Measurements from ENCODE around the gene FTL.
A peak's percentile ranks its signal among the peaks of the same experiment; 100 is the strongest.

The FTL gene

DNA sequence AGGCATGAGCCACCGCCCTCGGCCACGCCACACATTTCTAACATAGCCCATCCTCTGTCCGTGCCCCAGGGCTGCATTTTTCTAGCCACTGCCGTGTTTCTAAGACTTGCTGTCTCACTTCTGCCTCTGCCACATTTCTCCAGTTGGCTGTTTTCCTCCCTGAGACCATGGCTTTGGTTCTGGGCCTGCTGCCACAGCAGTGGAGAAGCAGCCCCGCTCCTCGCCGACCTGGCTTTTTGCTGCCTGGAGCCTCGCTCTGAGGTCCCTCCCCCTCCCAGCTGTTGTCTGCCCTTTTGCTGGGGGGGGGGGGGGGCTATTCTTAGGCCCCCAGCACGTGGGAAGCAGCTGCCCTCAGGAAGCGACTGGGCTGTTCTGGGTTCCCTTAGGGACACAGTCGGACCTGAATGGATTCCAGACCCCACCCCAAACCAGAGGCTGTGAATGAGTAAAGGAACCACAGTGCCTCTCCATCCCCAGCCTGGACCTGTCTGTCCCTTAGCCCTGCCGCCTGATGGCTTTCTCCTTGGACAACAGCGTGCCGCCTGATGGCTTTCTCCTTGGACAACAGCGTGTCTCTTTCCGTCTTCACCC, 24.7 kb downstream of the FTL start:
- Histone ChIP-seq H3K27ac (ENCODE audit: low read length) (no peak overlapping the region), H3K27me3 (ENCODE audit: control insufficient read depth, insufficient read depth, low read length) (no peaks in the 10 kb centered on the region), H3K4me3 (ENCODE audit: low read length) (no peak overlapping the region), H3K9ac (ENCODE audit: low read length) (no peak overlapping the region), H3K36me3 (ENCODE audit: control insufficient read depth, low read depth, low read length) (peaks cover 10% of the 10 kb centered on the region), H3K4me1 (ENCODE audit: control insufficient read depth, low read depth, low read length) (no peaks in the 10 kb centered on the region), H3K9me3 (ENCODE audit: control insufficient read depth, low read depth, low read length) (no peaks in the 10 kb centered on the region)

DNA sequence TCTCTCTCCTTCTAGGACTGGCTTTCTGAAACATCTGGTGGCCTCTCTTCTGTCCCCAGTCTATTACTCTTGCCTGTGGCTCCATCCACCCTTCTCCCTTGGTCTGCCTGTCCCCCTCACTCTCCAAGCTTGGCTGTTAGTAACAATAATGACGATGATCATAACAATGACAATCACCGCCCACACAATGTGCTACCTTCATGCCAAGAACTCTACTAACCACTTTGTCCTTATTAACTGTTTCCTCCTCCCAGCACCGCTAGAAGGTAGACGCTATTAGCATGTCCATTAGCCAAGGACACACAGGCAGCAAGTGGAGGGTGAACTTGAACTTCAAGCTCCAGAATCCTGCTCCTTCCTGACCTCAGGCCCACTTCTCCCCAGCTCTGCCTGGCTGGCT, 25.3 kb downstream of the FTL start:
- Histone ChIP-seq H3K9me3 (ENCODE audit: control insufficient read depth, low read depth, low read length) (no peaks in the 10 kb centered on the region), H3K27me3 (ENCODE audit: control insufficient read depth, insufficient read depth, low read length) (no peaks in the 10 kb centered on the region), H3K9ac (ENCODE audit: low read length) (no peak overlapping the region), H3K4me3 (ENCODE audit: low read length) (no peak overlapping the region), H3K27ac (ENCODE audit: low read length) (no peak overlapping the region), H3K36me3 (ENCODE audit: control insufficient read depth, low read depth, low read length) (peaks cover 10% of the 10 kb centered on the region), H3K4me1 (ENCODE audit: control insufficient read depth, low read depth, low read length) (no peaks in the 10 kb centered on the region)

DNA sequence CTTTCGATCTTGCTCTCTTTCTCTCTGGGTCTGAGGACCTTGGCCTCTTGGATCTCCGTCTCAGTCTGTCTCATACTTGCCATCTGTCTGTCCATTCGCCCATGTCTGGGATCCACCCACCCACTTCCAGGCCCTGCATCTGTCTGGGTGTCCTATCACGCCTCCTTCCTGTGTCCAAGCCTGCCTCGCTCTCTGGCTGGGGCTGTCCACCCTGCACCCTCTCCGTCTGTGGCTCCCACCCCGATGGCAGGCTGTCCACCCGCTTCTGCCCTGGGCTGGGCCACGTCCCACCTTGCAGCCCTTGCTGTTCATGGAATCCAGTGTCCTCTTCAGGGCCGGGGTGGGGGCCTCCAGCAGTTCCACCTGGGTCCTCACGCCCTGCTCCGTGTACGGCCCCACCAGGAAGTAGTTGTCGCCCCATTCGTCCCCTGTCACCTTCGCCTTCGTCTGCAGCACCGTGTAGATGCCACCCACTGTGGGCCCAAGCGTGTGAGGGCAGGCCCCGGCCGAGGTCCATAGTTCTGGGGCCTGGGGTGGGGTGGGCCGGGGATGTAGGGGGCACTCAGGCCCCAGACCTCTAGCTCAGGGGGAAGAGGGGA, 26.0 kb downstream of the FTL start:
- Histone ChIP-seq H3K4me1 (ENCODE audit: control insufficient read depth, low read depth, low read length) (no peaks in the 10 kb centered on the region), H3K36me3 (ENCODE audit: control insufficient read depth, low read depth, low read length) (peaks cover 10% of the 10 kb centered on the region), H3K4me3 (ENCODE audit: low read length) (no peak overlapping the region), H3K27me3 (ENCODE audit: control insufficient read depth, insufficient read depth, low read length) (no peaks in the 10 kb centered on the region), H3K9ac (ENCODE audit: low read length) (no peak overlapping the region), H3K9me3 (ENCODE audit: control insufficient read depth, low read depth, low read length) (no peaks in the 10 kb centered on the region), H3K27ac (ENCODE audit: low read length) (no peak overlapping the region)

DNA sequence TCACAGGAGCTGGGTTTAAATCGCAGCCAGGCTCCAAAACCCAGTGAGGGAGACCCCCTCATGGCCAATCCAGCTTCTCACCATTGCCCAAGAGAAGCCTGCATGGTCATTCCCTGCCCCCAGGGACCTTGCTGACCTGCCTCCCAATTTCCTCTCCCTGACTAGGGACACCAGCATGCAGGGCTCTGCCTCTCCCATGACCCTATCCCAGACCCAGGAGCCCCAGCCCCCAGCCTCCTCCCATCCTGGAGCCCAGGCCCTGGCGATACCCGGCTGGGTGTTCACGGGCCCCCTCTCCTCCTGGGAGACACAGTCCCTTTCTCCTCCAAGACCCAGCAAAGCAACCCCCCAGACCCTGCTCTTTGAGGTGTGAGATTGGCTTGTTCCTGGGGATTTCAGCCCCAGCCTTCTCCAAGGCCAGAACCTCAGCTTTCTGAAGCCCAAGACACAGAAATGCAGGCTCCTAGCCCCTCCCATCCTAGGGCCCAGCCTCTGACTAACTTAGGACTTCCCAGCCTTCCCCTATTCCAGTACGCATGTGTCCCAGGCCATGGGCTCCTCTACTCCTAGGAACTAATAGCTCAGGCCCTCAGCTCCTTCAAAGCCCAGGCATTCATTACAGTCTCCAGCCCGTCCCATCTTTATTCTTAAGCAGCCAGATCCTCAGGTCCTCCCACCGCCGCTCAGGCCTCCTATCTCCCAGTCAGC, 26.9 kb downstream of the FTL start:
- no peaks in the 10 kb centered on the region for H3K9me3 ChIP-seq (ENCODE audit: control insufficient read depth, low read depth, low read length)
- H3K4me1 ChIP-seq (ENCODE audit: control insufficient read depth, low read depth, low read length): no peaks in the 10 kb centered on the region
- peak overlapping the region; percentile 25 for H3K27ac ChIP-seq (ENCODE audit: low read length)
- peaks cover 10% of the 10 kb centered on the region for H3K36me3 ChIP-seq (ENCODE audit: control insufficient read depth, low read depth, low read length)
- peak overlapping the region; percentile 85 for H3K4me3 ChIP-seq (ENCODE audit: low read length)
- peak overlapping the region; percentile 73 for H3K9ac ChIP-seq (ENCODE audit: low read length)
- no peaks in the 10 kb centered on the region for H3K27me3 ChIP-seq (ENCODE audit: control insufficient read depth, insufficient read depth, low read length)

DNA sequence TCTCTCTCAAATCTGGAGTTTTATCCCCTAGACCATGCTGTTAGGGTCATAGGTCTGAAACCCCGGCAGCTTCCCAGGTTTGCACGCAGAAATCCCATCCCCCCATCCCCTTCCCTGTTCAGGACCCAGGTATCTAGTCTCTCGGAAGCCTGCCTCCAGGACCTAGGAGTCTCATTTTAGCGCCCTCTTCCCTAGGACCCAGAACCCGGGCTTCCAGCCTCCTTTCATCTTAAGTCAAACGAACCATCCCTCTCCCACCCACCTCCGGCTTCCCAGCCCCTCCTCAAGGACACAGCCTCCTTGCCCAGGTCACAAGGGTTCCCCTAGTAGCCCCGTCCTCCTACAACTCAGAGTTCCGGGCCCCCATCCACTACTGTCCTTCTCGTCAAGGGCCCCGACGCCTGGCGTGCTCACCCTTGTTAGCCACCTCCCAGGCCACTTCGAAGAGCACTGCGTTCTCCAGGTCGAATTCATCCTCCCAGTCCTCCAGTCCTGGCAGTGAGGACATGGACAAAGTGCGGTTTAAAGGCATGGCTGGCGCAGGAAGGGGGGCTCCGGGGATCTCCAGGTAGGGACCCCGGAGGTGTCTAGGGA, 27.6 kb downstream of the FTL start:
- Histone ChIP-seq H3K4me1 (ENCODE audit: control insufficient read depth, low read depth, low read length) (no peaks in the 10 kb centered on the region), H3K36me3 (ENCODE audit: control insufficient read depth, low read depth, low read length) (peaks cover 10% of the 10 kb centered on the region), H3K9ac (ENCODE audit: low read length) (peak overlapping the region; percentile 73), H3K27ac (ENCODE audit: low read length) (peak overlapping the region; percentile 25), H3K27me3 (ENCODE audit: control insufficient read depth, insufficient read depth, low read length) (no peaks in the 10 kb centered on the region), H3K4me3 (ENCODE audit: low read length) (peak overlapping the region; percentile 85), H3K9me3 (ENCODE audit: control insufficient read depth, low read depth, low read length) (no peaks in the 10 kb centered on the region)

DNA sequence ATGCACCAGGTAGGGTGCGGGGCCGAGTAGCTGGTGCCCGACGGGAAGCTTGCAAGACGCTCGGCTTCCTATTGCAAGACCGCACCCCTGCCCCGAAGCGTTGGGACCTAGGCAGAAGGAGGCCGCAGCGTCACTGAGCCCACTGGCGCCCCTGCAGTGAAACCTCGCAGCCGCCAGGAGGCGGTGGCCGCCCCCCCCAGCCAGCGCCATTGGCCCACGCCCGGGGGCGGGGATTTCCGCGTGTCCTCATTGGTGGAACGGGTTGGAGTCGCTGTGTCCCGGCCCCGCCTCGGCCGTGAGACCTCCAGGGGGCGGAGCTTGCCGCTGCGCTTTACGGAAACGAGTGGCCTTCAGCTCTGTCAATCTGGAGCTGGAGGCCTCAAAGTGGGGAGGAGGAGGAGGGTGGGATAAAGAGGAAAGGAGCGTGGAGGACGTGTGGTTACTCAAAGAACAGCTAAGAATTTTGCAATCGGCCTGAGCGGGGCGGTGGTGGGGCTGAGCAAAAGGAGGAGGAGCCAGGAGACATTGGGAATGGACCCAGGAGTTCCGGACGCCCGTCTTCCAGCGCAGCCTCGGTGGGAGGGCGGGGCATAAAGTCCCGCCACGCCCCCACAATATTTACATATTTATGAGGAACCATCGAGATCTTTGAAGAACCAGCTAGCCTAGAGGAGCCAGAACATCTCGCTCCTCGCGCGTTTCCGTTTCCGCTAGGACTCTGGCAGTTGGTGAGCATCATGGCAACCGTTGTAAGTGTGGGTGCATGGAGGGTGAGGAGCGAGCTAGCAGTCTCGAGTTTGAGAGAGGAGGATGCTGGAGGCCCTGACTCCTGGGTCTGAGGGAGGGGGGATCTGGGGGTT, 28.3 kb downstream of the FTL start, which contains the start of the genes GYS1 and RUVBL2:
TSS of gene GYS1 (minus strand) at position 135 of the 860 bp plus-strand sequence. CDS start 197 bp downstream, outside the sequence.
TSS of gene RUVBL2 (plus strand) at position 713 of the 860 bp plus-strand sequence. CDS start at position 738, 25 bp downstream.
- Histone ChIP-seq H3K27me3 (ENCODE audit: control insufficient read depth, insufficient read depth, low read length) (no peaks in the 10 kb centered on the region), H3K4me1 (ENCODE audit: control insufficient read depth, low read depth, low read length) (no peaks in the 10 kb centered on the region), H3K27ac (ENCODE audit: low read length) (peak within 1 kb of the TSS; percentile 46), H3K9ac (ENCODE audit: low read length) (peak within 1 kb of the TSS; percentile 73), H3K9me3 (ENCODE audit: control insufficient read depth, low read depth, low read length) (no peaks in the 10 kb centered on the region), H3K4me3 (ENCODE audit: low read length) (peak within 1 kb of the TSS; percentile 85), H3K36me3 (ENCODE audit: control insufficient read depth, low read depth, low read length) (peaks cover 5% of the 10 kb centered on the region)

DNA sequence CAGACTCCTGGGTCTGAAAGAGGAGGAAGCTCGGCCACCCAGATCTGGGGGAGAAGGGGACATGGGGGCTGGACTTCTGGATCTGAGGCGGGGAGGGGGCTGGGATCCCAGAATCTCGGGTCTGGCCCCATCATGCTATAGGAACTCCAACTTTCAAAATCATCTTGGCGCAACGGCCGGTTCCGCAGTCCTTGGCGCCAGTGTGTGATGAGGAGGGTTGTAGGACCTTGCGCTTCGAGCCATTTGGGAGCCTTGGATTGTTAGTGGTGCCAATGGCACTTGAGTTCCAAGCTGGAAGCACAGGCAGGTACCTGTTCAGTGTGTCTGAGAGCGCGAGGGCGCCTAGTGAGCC, 28.9 kb downstream of the FTL start:
- Histone ChIP-seq H3K27ac (ENCODE audit: low read length) (peak overlapping the region; percentile 46), H3K4me1 (ENCODE audit: control insufficient read depth, low read depth, low read length) (no peaks in the 10 kb centered on the region), H3K9me3 (ENCODE audit: control insufficient read depth, low read depth, low read length) (no peaks in the 10 kb centered on the region), H3K36me3 (ENCODE audit: control insufficient read depth, low read depth, low read length) (no peaks in the 10 kb centered on the region), H3K4me3 (ENCODE audit: low read length) (peak overlapping the region; percentile 85), H3K9ac (ENCODE audit: low read length) (peak overlapping the region; percentile 66), H3K27me3 (ENCODE audit: control insufficient read depth, insufficient read depth, low read length) (no peaks in the 10 kb centered on the region)

DNA sequence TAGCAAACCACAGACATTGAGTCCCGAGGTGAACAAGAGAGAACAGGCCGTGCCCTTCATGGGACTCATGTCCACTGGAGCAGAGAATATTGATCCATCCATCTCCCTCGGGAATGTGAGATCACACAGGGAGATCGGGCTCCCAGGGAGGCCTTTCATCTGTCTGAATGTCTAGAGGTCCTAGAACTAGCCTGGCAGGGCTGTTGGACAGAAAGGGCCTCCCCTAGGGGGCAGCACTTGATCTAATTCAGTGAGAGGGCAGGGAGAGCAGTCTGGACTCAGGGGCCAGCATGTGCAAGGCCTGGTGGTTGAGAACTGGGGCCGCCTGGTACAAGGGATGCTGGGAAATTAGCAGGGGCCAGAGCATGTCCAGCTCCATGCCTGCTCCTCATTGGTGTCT, 32.9 kb downstream of the FTL start:
- Histone ChIP-seq H3K4me1 (ENCODE audit: control insufficient read depth, low read depth, low read length) (no peaks in the 10 kb centered on the region), H3K9ac (ENCODE audit: low read length) (no peak overlapping the region), H3K4me3 (ENCODE audit: low read length) (no peak overlapping the region), H3K27ac (ENCODE audit: low read length) (no peak overlapping the region), H3K27me3 (ENCODE audit: control insufficient read depth, insufficient read depth, low read length) (no peaks in the 10 kb centered on the region), H3K9me3 (ENCODE audit: control insufficient read depth, low read depth, low read length) (no peaks in the 10 kb centered on the region), H3K36me3 (ENCODE audit: control insufficient read depth, low read depth, low read length) (peaks cover 1% of the 10 kb centered on the region)

DNA sequence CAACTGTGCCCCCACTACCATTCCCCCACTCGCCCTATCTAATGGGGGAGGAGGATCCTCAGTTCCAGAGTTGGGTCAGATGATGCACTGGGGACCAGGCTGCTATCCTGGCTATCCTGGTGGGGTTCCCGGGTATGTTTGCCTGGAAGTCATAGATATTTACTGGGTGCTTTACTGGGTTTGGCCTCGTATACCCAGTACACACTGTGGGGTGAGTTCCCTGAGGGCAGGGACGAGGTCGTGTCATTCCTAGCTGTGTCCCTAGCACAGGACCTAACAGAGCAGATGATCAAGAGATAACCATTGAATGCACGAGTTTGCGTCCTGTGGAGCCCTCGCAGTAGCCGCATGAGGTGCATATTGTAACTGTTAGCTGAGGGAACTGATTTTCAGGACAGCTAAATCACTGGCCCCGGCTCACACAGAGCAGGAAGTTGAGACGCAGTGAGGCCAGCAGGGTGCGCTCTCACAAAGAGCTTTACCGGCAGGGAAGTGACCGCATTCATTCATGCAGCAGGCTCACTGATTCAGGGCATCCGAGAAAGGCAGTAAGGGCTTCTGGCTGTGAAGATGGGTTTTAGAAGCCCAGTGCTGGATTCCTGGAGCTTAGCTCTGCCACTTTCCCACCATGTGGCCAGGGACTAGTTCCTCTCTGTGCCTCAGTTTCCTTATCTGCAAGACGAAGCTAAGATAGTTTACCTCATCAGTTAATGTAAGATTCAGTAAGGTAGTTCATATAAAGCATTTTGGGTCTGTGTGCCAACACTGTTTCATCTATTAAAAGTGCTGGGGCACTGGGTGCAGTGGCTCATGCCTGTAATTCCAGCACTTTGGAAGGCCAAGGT, 34.6 kb downstream of the FTL start:
- no peaks in the 10 kb centered on the region for H3K9me3 ChIP-seq (ENCODE audit: control insufficient read depth, low read depth, low read length)
- no peak overlapping the region for H3K9ac ChIP-seq (ENCODE audit: low read length)
- no peaks in the 10 kb centered on the region for H3K27me3 ChIP-seq (ENCODE audit: control insufficient read depth, insufficient read depth, low read length)
- H3K4me1 ChIP-seq (ENCODE audit: control insufficient read depth, low read depth, low read length): no peaks in the 10 kb centered on the region
- H3K4me3 ChIP-seq (ENCODE audit: low read length): no peak overlapping the region
- H3K27ac ChIP-seq (ENCODE audit: low read length): no peak overlapping the region
- peaks cover 14% of the 10 kb centered on the region for H3K36me3 ChIP-seq (ENCODE audit: control insufficient read depth, low read depth, low read length)

DNA sequence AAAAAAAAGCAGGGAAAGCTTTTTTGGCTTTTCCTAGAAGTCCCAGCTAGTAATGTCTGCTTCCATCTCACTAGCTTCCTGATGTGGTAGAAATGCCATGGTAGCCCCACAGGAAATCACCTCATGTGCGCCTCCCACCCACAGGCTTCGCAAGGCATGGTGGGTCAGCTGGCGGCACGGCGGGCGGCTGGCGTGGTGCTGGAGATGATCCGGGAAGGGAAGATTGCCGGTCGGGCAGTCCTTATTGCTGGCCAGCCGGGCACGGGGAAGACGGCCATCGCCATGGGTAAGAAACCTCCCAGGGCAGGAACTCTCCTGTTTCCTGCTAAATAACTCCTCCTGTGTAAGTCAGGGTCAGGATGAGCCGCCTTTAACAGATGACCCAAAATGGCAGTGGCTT, 39.0 kb downstream of the FTL start:
- Histone ChIP-seq H3K36me3 (ENCODE audit: control insufficient read depth, low read depth, low read length) (peaks cover 31% of the 10 kb centered on the region), H3K4me3 (ENCODE audit: low read length) (no peak overlapping the region), H3K27ac (ENCODE audit: low read length) (no peak overlapping the region), H3K27me3 (ENCODE audit: control insufficient read depth, insufficient read depth, low read length) (no peaks in the 10 kb centered on the region), H3K4me1 (ENCODE audit: control insufficient read depth, low read depth, low read length) (no peaks in the 10 kb centered on the region), H3K9me3 (ENCODE audit: control insufficient read depth, low read depth, low read length) (no peaks in the 10 kb centered on the region), H3K9ac (ENCODE audit: low read length) (no peak overlapping the region)

Data from iPS-18a (cell line).